TTC549 (cell line): ENCODE data around the gene PAQR3.

Experiments used
- FAIRE-seq: peaks from 2 replicates; lab custom pipeline; 2012; peaks lifted over from hg19 to GRCh38; lab: Jason Lieb, UNC

Gene PAQR3, protein sequence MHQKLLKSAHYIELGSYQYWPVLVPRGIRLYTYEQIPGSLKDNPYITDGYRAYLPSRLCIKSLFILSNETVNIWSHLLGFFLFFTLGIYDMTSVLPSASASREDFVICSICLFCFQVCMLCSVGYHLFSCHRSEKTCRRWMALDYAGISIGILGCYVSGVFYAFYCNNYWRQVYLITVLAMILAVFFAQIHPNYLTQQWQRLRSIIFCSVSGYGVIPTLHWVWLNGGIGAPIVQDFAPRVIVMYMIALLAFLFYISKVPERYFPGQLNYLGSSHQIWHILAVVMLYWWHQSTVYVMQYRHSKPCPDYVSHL

GRCh38 chr4:78938868-78939666 lies at the start of gene PAQR3:
TSS of gene PAQR3 (minus strand) at chr4:78939438. CDS start at chr4:78939224, 214 bp downstream.
- FAIRE-seq, result no peak

DNA sequence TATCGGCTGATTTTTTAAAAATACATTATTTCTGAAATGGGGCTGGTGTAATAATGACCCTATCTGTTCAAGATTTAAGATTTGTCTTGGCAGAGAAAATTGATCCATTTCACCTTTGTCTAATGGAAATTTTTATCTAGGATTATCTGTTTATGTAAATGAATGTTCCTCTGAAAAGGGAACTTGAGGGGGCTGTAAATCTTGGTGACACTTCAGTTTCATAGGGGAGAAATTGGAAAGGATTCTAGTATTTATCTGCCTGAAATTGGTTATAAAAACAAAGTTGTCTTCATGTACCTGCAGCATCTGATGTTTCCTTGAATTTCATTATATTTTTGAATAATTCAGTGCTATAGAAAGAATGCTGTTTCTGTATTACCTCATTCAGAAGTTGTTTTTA lies 48.4 kb upstream of the PAQR3 start:
- FAIRE-seq, result no peak

- no peak for FAIRE-seq
Measured at GRCh38 chr4:78984593-78984992, 45.4 kb upstream of the PAQR3 start.

- FAIRE-seq, result no peak
Measured at GRCh38 chr4:78975865-78976264, 36.6 kb upstream of the PAQR3 start.

DNA sequence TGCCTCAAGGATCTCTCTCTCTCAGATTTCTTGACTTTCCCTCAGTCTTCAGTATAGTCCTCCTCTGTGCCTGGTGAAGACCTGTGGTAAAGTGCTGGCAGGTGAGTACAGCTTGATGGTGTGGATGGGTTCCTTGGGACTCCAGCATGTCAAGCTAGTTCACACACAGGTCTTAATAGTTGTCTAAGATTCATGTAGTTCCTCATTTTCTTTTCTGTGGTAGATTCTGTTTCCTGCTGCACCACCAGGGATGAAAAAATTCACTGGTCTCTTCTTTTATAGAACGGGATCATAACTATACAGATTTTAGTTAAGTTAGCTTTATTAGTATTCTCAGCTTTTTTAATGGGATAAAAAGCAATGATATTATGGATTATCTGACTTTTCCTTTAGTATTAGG lies 32.5 kb upstream of the PAQR3 start:
- no peak for FAIRE-seq

DNA sequence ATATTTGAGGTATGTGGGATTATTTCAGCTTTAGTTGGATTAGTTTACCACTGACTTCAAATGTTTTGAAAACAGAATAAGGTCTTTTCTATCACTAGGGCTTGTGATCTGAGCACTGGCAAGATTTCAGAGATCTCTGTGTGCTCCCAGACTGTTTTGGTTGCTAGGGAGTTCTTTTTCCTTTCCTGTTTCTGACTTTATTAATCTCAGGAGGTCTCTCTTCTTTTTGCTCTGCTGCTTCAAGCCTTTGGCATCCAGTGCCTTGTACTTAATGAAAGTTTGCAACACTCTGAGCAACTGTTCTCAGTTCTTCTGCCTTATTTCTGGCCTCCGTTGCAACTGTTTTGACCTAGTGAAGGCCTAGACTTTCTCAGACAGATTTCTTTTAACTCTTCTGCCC lies 32.1 kb upstream of the PAQR3 start:
- no peak for FAIRE-seq

DNA sequence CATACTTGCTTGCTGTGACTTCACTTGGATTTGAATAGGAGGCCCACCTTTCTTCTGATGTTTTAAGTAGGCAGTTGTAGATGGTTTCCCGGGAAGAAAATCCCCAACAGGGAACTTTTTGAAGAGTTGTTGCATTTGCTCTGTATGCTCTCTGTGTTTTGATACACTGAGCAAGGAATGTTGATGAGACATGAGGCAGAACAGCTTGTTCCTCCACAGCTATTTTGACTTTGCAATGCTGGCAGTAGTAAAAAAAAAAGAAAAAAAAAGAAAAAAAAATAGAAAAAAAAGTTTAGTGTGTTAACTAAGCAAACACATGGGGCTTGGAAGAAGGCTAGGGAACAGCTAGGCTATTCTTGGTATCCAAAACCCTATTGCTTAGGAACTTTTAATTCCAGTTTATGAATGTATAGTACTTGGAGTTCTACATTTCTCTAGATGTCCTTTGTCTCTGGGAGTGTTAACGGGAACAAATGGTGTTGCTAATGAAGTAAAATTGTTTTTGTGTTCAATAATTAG lies 23.4 kb upstream of the PAQR3 start:
- FAIRE-seq, result no peak

DNA sequence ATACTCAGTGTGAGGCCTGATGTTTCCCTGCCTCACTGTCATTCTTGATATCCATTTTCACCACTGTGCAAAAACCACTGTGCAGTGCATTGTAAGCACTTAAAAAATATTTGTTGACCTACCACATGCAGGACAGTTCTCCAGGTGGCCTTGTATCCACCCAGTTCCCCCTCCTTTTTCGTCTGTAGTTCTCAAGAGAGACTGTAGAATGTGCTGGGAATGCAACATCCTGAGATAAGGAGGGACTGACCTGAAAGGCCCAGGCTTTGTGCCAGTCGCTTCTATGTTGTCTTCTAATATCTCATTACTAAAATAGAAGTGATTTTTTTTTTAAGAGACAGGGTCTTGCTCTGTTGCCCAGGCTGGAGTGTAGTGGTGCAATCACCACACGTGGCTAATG lies 21.7 kb upstream of the PAQR3 start:
- FAIRE-seq, result no peak

DNA sequence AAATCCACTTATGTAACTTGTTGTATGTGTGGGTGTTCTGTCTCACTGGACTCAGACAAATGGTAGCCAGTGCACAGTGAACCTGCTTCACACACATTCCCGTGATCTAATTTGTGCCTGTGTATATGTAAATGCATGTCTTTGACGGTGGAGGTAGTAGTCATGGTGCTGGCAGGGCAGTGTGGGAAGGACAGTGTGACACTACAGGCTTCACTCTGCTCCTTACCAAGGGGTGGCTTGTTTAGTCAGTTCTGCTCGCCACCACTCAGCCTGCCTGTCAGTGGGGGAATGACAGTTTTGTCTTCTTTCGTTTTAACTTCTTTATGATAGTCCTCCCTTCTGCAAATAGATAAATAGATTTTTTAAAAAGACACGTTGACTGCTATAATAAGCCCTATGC lies 17.7 kb upstream of the PAQR3 start:
- no peak for FAIRE-seq

GRCh38 chr4:78953769-78954666 lies 14.8 kb upstream of the PAQR3 start:
- FAIRE-seq, result no peak

- no peak for FAIRE-seq
Measured at GRCh38 chr4:78953231-78953630, 14.0 kb upstream of the PAQR3 start.

DNA sequence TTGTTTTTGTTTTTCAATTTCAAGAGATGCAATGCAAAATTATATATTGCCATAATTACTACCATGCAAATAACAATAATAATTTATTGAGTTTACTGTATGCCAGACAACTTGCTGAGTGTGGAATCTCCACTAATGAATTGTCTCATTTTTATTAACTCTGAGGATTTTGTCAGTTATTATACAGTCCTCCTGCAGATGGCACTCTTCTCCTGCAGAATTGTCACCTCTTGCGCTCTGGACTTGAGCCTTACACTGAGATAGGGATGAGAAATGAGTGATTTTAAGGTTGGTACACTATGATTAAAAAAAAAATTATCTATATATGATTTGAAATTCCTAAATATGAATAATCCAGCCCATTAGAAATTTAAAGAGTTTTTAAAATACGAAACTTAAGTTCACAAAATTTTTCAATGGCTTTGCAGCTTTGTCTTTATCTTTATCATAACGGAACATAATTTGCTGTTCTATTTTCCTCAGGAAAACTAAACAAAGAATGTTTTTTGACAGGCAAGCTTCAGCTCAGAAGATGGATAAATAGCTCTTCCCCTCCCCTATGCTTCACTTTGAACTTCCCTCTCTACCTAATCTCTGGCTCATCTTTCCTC lies 12.7 kb upstream of the PAQR3 start:
- peak; percentile 89 for FAIRE-seq

GRCh38 chr4:78949735-78950134 lies 10.5 kb upstream of the PAQR3 start:
- no peak for FAIRE-seq

DNA sequence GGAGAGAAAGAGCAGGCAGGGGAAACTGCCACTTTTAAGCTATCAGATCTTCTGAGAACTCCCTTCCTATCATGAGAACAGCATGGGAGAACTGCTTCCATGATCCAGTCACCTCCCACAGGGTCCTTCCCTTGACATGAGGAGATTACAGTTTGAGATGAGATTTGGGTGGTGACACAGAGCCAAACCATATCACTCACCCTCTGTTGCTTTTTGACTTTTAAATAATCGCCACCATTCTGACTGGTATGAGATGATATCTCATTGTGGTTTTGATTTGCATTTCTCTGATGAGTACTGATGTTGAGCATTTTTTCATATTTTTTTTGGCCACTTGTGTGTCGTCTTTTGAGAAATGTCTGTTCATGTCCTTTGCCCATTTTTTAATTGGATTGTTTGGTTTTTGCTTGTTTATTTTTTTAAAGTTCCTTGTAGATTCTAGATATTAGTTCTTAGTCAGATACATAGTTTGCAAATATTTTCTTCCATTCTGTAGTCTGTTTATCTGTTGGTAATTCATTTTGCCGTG lies 6.5 kb upstream of the PAQR3 start:
- no peak for FAIRE-seq

DNA sequence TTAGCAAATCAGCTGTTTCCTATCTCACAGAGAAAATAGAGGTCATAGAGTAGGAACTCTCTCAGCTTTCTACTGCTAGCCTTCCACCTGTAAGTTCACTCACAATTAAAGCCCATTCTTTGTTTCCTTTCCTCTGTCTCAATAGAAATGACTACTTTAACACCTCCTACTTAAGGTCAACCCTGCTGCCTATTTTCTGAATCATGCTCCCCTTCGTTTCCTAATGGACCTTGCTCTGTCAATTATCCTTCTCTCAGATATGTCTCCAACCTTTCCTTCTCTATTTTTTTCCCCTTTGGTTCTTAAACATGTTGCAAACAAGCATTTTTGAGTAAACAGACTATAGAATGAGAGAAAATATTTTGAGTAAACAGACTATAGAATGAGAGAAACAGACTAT lies 5.1 kb upstream of the PAQR3 start:
- FAIRE-seq, result no peak

GRCh38 chr4:78940752-78941151 lies 1.5 kb upstream of the PAQR3 start:
- FAIRE-seq, result no peak

- FAIRE-seq, result no peak
Measured at GRCh38 chr4:78939667-78940008, 400 bp upstream of the PAQR3 start.

GRCh38 chr4:78938474-78938867 lies 767 bp downstream of the PAQR3 start:
- FAIRE-seq, result no peak

DNA sequence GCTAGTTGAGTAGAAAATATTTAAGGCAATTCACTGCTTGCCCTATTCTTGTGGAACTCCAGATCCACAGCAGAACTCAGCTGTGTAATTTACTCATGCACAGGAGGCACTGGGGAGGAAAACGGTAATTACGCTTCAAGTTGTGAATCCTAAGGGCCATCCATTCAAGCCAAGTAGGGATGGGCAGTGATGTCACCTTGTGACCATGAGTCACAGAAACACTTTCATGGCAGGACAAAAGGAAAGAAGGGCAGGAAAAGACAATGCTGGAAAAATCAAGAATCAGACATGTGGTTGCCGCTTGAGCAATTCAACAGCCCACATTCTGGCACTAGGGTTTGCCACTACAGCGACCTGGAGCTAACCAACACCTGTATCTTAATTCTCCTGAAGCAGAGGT lies 1.4 kb downstream of the PAQR3 start:
- no peak for FAIRE-seq

DNA sequence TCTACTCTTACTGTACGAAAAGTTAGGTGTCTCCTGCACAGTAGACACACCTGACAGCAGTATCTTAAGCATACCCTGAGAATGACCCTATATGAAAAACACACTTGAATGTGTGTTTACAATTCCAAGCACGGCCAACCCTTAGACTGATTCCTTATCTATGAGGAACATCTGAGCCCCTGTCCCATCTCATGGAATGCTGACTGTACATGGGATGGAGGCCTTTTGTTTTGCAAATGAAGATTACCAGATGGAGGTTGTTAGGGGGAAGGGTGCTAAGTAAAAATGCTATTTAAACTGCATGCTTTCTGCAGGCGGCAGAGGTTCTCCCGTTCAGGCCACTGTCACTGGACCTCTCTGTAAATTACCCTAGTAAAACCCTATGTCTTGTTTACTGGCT lies 2.2 kb downstream of the PAQR3 start:
- no peak for FAIRE-seq

DNA sequence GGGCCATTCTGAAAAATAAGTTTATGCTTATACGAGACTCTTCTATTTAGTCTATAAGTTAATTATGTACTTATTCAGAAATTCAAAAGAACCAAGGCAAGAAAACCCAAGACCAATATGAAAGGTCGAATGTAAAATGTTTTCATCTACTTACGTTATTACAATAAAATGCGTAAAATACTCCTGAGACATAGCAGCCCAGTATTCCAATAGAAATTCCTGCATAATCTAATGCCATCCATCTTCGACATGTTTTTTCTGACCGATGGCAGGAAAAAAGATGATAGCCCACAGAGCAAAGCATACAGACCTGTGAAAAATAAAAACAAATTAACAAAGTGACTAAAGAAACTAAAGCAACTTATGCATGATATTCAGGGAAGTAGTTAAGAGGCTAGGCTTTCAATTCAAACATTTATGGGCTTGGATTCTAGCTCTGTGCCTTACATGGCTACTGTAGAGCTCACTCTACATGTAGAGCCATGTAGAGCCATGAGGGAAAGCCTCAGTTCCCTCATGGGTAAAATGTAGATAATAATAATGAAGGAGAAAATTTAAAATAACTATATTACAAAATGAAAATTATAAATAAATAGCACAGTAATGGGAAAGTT lies 9.1 kb downstream of the PAQR3 start:
- FAIRE-seq, result no peak

- FAIRE-seq, result no peak
Measured at GRCh38 chr4:78928835-78929234, 10.4 kb downstream of the PAQR3 start.
